ENCODE results near the gene VIT. TPM values are rescaled to one million over a fixed set of nuclear protein-coding genes. Genes with fewer than 3 reads are reported as not detected.

Gene VIT
- total RNA-seq, 1 experiment from 2014 or later = not detected

DNA sequence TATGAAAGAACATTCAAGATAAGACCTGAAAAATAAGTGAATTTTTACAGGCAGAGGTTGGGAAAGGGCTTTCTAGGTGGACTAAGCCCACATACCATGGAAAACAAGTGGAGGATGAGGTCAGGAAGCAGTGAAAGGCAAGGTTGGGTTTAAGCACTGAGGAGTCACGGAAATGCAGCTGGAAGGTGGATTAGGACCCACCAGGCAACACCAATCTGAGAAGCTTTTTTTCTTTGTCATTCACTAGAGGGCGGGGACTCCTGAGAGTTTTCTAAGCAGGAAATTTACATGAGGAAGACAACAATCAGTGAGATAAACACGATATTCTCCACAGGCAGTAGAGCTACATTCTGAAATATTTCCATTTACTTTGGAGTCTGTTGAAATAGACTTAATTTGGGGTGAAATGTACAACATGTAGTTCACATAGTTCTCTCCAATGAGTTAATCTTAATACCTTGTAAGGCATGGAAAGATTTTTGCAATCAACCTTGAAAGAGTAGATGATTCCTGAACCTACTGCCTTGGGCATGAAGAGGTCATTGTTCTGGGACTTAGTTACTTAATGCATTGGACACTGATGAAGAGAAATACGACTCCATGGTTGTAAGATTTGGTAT lies 40.7 kb downstream of the VIT start:
- in situ Hi-C loops (cut with HindIII; ENCODE audit: low pct_unique_long_range_greater_than_20kb, low sequenced_read_pairs) = no loop called here

DNA sequence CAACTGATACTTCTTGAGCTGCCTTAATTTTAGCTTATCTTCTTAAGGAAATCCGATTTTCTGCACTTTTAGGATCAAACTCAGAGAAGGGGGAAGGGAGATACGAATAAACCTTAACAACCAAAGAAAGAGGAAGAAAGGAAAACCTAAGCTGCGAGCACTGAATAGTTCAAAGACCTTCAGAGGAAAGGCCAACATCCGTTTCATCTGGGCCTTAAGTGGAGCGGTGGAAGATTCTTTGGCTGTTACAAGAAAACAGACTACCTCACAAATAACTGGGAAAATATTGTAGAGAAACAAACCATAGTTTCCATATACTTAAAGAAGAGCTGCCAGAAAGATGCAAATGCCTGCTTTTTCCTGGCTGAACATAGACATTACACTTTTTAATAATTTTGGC lies 43.6 kb downstream of the VIT start:
- in situ Hi-C loops (cut with HindIII; ENCODE audit: low pct_unique_long_range_greater_than_20kb, low sequenced_read_pairs) = no loop called here

More for the DNA sequence above, 40.7 kb downstream of the VIT start:
- no peak for DNase-seq (ENCODE audit: low read depth)

DNA sequence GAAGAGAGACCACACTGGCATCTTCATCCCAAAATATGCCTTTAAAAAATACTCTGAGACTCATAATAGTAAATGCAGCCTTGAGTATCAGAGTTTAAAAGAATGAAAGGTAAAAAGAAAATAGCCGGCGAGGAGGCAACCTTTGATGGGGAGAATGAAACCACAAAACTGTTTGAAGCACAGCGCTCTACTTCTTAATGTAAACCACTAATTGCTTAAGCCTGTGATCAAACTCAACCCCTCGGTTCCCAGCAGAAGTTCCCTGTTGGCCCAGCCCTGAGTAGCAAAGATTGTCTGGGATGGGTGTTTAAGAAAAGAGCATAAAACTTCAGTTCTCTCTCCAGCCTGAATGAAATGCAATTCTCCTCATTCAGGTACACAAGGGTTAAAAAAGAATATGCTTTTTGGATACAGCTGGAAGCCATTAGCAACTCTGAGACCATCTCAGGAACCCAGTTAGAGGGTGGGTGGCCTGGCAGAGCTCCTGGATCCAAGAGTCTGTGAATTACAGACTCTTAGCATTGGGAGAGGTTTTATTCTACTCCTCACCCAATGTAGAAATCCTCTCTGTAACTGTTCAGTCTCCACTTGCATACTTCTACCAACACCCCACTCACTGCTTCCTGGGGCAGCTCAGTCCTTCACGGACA lies 44.8 kb downstream of the VIT start:
- DNase-seq (ENCODE audit: low read depth) = no peak
- in situ Hi-C loops (cut with HindIII; ENCODE audit: low pct_unique_long_range_greater_than_20kb, low sequenced_read_pairs) = no loop called here

More for the DNA sequence above, 43.6 kb downstream of the VIT start:
- DNase-seq (ENCODE audit: low read depth) = no peak

DNA sequence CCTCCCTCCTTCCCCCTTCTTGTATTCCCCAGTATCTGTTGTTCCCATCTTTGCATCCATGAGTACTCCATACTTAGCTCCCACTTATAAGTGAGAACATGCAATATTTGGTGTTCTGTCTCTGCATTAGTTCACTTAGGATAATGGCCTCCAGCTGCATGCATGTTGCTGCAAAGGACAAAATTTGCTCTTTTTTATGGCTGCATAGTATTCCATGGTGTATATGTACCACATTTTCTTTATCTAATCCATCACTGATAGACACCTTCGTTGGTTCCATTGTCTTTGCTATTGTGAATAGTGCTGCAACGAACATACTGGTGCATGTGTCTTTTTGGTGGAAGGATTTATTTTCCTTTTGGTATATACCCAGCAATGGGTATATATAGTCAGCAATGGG lies 47.4 kb downstream of the VIT start:
- in situ Hi-C loops (cut with HindIII; ENCODE audit: low pct_unique_long_range_greater_than_20kb, low sequenced_read_pairs) = no loop called here
- no peak for DNase-seq (ENCODE audit: low read depth)

DNA sequence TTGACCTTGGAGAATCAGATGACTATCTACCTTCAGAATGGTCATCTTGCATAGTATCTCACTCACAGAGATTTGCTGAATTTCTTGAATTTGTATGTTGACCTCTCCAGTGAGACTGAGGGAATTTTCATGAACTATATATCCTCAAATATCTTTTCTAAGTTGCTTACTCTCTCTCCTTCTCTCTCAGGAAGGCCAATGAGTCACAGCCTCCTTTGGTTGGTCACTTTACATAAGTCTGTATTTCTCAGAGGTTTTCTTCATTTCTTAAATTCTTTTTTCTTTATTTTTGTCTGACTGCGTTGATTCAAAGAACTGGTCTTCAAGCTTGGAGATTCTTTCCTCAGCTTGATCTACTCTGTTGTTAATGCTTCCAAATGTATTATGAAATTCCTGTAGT lies 51.7 kb downstream of the VIT start:
- in situ Hi-C loops (cut with HindIII; ENCODE audit: low pct_unique_long_range_greater_than_20kb, low sequenced_read_pairs) = no loop called here
- no peak for DNase-seq (ENCODE audit: low read depth)

DNA sequence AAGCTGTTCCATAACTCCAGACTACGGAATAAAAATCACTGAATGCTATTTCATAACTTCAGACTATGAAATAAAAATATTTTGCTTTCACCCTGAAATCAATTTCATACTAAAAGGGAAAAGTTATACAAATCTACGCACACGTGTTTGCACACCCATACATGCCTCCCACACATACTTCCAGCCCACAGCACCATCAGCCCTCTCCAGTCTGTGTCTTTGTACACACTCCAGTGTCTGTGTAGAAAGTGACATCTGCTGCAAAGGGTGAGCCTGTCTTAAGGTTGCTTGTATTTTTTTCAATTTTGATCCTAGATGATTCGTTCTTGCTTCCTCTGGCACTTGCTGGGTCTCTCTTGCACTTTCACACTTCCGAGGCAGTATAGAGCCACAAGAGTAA lies 53.6 kb downstream of the VIT start:
- in situ Hi-C loops (cut with HindIII; ENCODE audit: low pct_unique_long_range_greater_than_20kb, low sequenced_read_pairs) = no loop called here
- DNase-seq (ENCODE audit: low read depth) = no peak

DNA sequence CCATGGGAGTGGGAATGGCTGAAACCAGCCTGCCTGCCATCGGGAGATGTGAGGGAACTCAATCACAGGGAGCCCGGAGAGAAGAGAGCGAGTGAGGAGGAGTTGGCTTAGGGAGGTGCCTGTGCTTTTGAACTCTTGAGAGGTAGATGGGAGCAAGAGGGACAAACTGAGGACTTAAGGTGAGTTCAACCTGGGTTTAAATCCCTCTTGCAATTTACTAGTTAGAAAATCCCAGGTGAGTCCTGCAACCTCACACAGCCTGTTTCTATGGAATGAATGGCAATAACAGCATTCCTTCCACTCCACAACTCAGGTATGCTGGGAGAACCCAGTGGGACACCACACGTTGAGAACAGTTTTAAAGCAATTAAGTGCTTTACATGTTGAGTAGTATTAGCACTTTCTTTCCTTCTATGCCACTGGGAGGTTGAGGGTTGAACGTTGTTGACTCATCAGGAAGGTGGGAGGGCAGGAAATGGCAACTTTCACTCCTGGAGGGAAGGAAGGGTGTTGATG lies 57.3 kb downstream of the VIT start:
- in situ Hi-C loops (cut with HindIII; ENCODE audit: low pct_unique_long_range_greater_than_20kb, low sequenced_read_pairs) = no loop called here

DNA sequence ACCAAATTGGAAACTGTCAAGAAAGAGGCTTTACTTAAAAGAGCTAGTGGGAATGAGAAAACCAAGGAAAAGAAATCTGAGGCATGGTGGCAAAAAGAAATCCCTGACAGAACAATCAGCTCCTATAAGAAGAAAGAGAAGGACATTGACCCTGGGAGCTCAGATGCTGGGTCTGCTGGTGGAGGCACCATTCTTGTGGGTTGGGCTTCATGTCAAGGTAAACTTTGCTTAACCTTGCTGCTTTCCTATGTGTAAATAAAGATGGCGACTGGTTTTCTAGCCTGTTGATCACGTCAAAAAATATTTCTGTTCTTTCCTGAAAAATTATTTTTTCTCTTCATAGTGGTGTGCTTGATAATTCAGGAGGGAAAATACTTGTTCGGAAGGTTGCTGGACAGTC lies 58.1 kb downstream of the VIT start:
- no peak for DNase-seq (ENCODE audit: low read depth)
- in situ Hi-C loops (cut with HindIII; ENCODE audit: low pct_unique_long_range_greater_than_20kb, low sequenced_read_pairs) = no loop called here

More for the DNA sequence above, 57.3 kb downstream of the VIT start:
- DNase-seq (ENCODE audit: low read depth) = no peak

DNA sequence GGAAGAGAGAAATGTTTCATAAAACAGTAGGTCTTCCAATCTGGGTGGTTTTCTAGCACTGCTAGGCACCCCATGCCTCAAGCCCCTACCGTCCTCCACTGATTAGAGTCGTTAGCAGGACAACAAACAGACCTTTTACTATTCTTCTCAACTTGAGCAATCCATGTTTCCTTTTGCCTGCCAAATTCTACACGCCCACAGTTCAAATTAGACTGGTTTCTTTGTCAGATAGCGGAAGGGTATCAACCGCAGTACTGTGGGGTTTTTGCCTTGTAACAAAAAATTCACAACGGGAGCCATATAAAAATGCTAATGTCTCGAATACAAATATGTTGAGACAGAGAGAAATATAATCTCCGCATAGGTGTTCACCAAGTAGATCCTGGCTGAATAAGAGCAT lies 59.9 kb downstream of the VIT start:
- DNase-seq (ENCODE audit: low read depth) = no peak
- in situ Hi-C loops (cut with HindIII; ENCODE audit: low pct_unique_long_range_greater_than_20kb, low sequenced_read_pairs) = no loop called here

DNA sequence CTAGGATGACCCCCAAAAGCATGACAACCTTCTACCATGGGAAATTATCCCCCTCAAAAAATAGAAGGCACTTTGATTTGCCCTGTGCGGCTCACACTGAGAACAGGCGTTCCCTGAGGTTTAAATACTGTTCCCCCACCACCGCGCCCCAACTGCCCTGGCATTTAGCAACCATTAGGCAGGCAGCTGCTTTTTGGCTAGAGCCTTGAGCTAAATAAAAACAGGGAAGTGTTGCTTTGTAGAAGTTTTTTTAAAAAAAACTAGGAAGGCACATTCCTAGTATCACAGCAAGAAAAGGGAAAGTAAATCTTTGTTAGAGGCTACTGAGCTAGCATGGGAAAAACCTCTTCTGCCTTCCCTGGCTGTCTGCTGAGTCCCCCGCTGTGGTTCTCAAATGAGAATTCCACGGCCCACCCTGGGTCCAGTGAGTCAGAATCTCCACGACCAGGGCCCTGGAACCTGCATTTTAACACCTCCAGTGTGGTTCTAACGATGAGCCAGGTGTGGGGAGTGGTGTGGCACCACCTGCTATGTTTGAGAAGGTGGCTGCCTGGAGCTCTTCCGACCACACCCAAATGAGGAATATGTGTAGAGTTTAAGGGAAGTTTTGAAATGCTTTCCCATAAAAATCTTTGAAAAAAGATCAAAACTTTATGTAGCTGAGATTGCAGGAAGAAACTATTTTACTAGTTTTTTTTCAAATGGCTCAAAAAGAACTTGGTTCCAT lies 66.4 kb downstream of the VIT start:
- no peak for DNase-seq (ENCODE audit: low read depth)
- in situ Hi-C loops (cut with HindIII; ENCODE audit: low pct_unique_long_range_greater_than_20kb, low sequenced_read_pairs) = no loop called here

DNA sequence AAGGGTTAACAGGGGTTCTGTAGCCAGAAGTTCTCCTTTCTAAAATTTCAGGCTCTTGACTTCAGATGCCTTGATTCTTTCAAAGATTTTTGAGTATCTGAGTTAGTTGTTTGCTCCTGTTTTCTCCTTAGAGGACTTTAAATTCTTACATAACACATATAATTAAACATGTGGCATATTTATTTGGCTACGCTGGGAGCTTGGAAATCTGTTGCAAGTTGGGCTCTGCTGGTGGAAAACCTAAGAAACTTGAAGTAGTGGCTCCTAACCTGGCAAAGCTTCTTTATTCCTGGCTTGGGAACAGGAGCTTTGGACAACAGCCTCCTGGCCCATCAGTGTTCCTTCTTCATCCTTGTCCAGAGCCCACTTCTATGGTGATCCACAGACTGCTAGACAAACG lies 72.6 kb downstream of the VIT start:
- in situ Hi-C loops (cut with HindIII; ENCODE audit: low pct_unique_long_range_greater_than_20kb, low sequenced_read_pairs) = no loop called here
- no peak for DNase-seq (ENCODE audit: low read depth)

DNA sequence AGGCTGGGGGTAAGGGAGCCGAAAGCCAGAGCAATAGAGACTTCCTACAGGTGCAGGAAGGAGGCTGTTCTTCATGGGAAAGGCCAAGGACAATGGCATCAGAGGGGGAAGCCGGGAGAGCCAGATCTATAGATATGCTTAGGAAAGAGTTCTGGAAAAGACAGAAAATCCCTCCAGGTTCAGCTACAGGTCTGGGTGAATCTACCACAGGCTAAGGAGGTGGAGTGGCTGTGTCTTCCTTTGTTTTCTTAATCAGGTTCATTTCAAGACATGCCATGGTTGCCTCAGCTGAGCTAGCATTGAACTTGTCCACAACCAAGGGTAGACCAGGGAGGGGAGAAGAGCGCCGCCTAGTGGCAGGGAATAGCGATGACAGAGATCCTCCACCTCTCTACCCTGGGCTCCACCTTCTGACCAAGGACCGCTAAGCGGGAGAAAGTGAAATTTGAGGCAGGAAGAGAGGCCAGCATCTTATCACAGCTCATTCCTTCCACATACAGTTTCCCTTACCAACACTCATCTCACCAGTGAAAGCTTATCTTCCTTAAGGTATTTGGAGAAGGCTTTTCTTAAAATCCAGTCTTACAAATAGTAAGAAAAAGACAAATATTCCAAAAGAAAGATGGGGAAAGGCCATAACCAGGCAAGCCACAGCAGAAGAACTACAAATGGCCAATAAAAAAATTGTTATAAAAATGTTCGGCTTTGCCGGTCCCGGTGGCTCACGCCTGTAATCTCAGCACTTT lies 74.2 kb downstream of the VIT start:
- in situ Hi-C loops (cut with HindIII; ENCODE audit: low pct_unique_long_range_greater_than_20kb, low sequenced_read_pairs) = no loop called here
- peak; percentile 14 for DNase-seq (ENCODE audit: low read depth)

DNA sequence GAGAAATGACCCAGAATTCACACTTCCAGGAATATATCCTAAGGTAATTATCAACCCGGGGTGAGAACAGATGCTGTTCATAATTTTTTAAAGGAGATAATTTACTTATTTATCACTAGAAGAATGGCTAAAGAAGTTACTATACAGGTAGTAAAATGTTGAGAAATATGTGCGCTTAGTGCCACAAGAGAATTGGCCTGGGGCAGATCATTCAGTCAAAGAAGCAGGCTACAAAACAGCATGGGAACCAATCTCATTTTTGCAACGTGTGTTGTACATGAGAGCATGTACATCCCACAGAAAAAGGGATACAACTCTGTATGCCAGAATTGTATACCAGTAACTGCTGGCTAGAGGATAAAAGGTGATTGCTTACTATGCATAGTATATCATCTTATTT lies 75.2 kb downstream of the VIT start:
- in situ Hi-C loops (cut with HindIII; ENCODE audit: low pct_unique_long_range_greater_than_20kb, low sequenced_read_pairs) = no loop called here
- no peak for DNase-seq (ENCODE audit: low read depth)

DNA sequence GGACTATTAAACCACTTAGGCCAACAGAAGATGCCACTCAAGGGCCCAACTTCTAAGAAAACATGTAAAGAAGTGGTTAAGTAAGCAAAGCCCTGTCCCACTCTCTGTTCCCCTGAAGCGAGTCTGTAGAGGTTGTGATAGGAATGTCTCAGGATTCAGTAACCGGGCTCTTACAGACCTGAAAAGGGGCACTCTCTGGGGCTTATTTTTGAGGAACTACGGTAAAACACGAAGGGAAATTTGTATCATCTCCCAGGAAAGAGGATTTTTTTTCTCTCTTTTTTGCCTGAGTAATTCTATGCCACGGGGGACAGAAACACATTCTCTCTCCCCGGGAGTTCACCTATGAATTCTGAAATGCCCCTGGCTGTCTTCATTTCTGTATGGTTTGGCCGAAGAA lies 77.4 kb downstream of the VIT start:
- in situ Hi-C loops (cut with HindIII; ENCODE audit: low pct_unique_long_range_greater_than_20kb, low sequenced_read_pairs) = no loop called here
- DNase-seq (ENCODE audit: low read depth) = no peak

DNA sequence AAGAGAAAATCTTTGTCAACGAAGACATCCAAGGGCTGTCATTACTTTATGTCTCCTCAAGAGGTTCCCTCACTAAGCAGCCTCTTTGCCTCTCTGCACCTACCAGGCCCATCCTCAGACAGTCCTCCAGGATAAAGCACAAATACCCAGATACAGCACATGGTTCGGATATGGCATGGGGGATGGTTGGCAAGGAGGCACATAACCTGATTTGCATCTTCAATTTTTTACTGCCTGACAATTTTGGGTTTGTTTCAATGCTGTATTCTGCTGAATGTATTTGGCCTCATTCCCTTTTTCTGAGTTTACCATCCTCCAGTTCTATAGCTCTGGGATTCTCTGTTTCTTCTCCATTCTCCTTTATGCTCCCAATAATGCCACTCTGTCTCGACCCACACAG lies 78.8 kb downstream of the VIT start:
- no peak for DNase-seq (ENCODE audit: low read depth)
- in situ Hi-C loops (cut with HindIII; ENCODE audit: low pct_unique_long_range_greater_than_20kb, low sequenced_read_pairs) = no loop called here

DNA sequence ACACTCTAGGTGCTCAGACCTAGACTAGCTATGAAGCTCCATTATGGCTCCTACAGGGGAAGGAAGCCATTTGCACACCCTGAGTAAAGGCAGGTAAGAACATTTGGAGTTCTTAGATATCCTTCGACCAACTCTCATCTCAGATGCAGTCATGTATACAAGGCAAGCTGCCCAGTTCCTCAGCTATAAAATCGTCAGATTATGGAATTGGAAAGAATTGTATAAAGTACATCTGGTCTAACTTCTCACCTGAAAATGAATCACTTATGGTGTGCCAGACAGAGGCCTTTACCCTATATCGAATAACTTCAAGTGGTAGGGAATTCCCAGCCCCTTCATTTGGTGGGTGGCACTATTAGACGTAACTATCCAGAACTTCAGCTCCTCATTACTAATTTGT lies 79.3 kb downstream of the VIT start:
- in situ Hi-C loops (cut with HindIII; ENCODE audit: low pct_unique_long_range_greater_than_20kb, low sequenced_read_pairs) = no loop called here
- DNase-seq (ENCODE audit: low read depth) = no peak

DNA sequence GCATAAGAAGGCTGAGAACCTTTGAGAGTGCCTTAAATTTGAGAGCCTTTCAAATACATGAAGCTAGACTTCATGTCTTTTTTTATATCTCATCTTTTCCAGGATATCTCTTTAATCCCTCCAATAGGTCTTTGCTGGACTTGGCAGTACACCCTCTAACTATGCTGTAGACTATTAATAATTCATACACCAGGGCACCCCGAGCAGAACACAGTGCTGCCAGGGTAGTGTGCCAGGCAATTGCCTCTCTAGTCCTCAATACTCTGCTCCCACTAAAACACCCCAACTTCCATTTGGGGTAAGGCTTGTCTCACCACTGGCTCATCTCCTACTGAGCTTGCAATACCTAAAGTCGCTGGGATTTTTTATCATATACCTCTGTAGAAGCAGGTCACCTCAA lies 80.8 kb downstream of the VIT start:
- DNase-seq (ENCODE audit: low read depth) = no peak
- in situ Hi-C loops (cut with HindIII; ENCODE audit: low pct_unique_long_range_greater_than_20kb, low sequenced_read_pairs) = no loop called here

DNA sequence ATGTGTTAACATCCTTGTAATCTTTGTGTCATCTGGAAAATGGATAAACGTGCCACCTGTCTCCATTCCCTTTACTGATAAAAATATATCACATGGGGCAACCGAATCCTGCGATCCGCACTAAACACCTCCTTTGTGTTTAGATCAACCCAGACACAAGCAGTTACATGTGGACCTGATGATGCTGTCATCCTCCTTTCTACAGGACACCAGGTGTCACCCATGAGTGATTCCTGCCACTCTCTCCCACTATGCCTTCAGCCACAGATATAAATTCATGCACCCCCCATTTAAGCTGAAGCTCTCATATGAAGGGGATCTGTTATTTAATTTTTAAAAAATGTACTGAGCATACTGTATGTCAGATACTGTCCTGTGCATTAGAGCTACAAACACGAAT lies 81.3 kb downstream of the VIT start:
- DNase-seq (ENCODE audit: low read depth) = no peak
- in situ Hi-C loops (cut with HindIII; ENCODE audit: low pct_unique_long_range_greater_than_20kb, low sequenced_read_pairs) = no loop called here

DNA sequence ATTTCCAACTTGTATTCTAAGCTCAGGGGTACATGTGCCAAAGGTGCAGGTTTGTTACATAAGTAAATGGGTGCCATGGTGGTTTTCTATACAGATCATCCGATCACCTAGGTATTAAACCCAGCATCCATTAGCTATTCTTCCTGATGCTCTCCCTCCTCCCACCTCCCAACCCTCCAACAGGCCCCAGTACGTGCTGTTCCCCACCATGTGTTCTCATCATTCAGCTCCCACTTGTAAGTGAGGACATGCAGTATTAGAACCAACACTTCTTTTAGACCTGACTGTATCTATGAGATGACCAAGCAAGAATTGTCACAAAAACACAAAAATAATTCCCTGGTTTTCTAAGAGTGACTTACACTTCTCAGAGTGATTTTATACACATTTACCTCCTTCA lies 83.0 kb downstream of the VIT start:
- in situ Hi-C loops (cut with HindIII; ENCODE audit: low pct_unique_long_range_greater_than_20kb, low sequenced_read_pairs) = no loop called here
- DNase-seq (ENCODE audit: low read depth) = no peak
